ENCODE results near the gene SYNPO.

SYNPO gene

GRCh38 chr5:150607991-150608390, 32.5 kb upstream of the SYNPO start:
- TF ChIP-seq ZFX (IDR thresholded peaks at IDR 0.05) (no peak), CTCF (conservative IDR thresholded peaks at IDR 0.05) (no peak)
- H3K27ac ChIP-seq: no peak overlapping the region

DNA sequence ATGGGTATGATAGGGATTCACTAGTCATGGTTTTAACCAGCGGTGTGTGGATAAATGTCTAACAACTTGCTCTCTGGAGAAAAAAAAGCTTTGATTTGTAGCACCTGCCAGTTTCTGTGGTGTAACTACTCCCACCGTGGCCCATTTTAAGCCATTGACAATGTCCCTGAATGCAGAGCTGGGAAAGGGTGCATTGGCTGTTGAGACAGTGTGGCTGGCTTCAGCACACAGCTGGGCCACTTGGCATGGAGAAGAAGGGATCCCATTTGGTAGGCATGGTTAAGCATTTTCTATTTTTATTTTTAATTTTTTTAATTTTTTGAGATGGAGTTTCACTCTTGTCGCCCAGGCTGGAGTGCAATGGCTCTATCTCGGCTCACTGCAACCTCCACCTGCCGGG, 31.5 kb upstream of the SYNPO start:
- H3K27ac ChIP-seq: no peak overlapping the region
- TF ChIP-seq CTCF (conservative IDR thresholded peaks at IDR 0.05) (no peak), ZFX (IDR thresholded peaks at IDR 0.05) (no peak)

DNA sequence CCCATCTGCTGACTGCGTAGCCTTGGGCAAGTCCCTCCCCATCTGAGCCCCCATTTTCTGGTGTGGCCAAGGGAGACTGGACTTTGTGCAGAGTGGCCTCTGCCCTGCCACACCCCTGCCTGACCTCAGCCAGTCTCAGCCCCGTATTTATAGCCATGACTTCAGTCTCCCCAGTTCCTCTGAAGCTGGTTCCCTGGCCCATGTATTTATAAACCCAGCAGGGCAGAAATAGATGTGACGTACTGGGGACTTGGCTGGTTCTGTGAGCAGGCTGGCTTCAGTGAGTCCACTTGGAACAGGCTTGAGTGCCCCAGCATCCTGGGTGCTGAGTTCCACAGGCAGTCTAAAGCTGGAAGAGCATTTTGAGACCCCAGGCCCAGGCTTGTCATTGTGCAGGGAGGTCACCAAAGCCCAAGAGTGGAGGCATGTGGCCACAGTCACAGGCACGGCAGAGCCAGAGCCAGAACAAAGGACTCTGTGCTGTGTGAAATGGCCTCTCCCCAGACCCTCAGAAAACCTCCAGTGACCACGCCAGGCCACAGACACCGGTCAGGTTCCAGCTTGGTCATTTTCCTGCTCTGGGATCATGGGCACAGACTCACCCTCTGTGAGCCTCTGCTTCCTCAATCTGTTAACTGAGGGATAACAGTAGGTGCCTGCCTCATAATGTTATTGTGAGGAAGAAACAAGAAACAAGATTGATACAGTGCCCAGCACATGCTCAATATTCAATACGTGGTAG, 30.4 kb upstream of the SYNPO start:
- H3K27ac ChIP-seq: no peak overlapping the region
- TF ChIP-seq ZFX (IDR thresholded peaks at IDR 0.05): no peak
- no peak for TF ChIP-seq CTCF (conservative IDR thresholded peaks at IDR 0.05)

DNA sequence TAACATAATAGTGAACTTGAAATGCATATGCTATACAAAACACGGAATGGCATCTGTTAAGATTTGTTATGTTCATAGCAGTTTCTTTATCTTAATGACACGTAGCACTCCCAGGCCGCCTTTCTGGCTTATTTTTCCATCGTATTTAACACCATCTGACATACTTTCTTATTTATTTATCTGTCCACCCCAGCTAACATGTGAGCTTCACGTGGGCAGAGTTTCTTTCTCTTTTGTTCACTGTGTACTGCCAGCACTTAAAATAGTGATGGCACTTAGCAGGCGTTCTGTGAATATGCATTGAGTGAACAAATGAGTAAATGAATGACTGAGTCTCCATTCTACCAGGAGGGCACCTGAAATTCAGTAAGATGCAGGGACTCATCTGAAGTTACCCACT, 29.4 kb upstream of the SYNPO start:
- H3K27ac ChIP-seq: no peak overlapping the region
- no peak for TF ChIP-seq ZFX (IDR thresholded peaks at IDR 0.05)
- TF ChIP-seq CTCF (conservative IDR thresholded peaks at IDR 0.05): no peak

- H3K27ac ChIP-seq: no peak overlapping the region
- TF ChIP-seq CTCF (conservative IDR thresholded peaks at IDR 0.05) (no peak), ZFX (IDR thresholded peaks at IDR 0.05) (no peak)
These were observed 28.1 kb upstream of the SYNPO start for GRCh38 chr5:150612405-150612804.

DNA sequence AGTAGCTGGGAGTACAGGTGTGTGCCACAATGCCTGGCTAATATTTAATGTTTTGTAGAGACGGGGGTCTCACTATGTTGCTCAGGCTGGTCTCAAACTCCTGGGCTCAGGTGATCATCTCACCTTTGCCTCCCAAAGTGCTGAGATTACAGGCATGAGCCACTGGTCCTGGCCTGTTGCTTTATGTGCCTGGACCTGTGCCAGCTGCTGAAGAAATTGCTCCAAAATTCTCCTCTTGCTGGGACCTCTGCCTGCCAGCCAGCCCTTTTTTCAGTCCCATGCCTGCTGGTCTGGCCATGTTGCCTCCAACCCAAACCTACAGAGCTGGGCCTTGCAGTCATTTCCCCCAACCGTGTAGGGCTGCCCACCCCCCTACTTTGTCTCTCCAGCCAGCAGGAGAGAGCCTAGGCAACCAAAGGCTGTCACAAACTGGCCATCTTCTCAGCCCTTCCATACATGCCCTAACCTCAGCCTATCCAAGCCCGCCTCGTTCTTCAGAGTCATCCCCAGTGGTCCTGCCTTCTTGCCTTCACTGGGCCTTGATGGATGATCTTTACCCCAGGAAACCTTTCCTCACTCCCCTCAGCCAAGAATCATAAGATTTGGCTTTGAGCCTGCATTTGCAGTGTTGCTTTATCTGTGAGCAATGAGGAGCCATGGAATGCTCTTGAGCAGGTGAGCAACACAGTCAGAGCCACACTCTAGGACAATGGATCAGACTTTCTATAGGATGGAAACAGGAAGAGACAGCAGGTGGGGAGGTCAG, 27.4 kb upstream of the SYNPO start:
- no peak overlapping the region for H3K27ac ChIP-seq

More for the DNA sequence above, 27.4 kb upstream of the SYNPO start:
- TF ChIP-seq CTCF (conservative IDR thresholded peaks at IDR 0.05): no peak
